NCI-H345 (cell line): ENCODE measurements around the gene MAPK4.

ENCODE experiments used
- DNase-seq: peaks from one replicate; lab custom pipeline; 2025; lab: John Stamatoyannopoulos, UW

The MAPK4 gene

GRCh38 chr18:50653402-50654093, 93.7 kb downstream of the MAPK4 start:
- no peak for DNase-seq

GRCh38 chr18:50654211-50654610, 94.3 kb downstream of the MAPK4 start:
- no peak for DNase-seq

- no peak for DNase-seq
Observed at GRCh38 chr18:50654658-50655550, 95.0 kb downstream of the MAPK4 start.

GRCh38 chr18:50656396-50656795, 96.5 kb downstream of the MAPK4 start:
- DNase-seq: no peak

- DNase-seq: no peak
Observed at GRCh38 chr18:50656841-50657470, 97.1 kb downstream of the MAPK4 start.

GRCh38 chr18:50658601-50659000, 98.7 kb downstream of the MAPK4 start:
- DNase-seq: no peak

GRCh38 chr18:50659091-50660003, 99.5 kb downstream of the MAPK4 start:
- no peak for DNase-seq

GRCh38 chr18:50661013-50661412, 101.1 kb downstream of the MAPK4 start:
- DNase-seq: no peak

GRCh38 chr18:50662177-50662576, 102.3 kb downstream of the MAPK4 start:
- no peak for DNase-seq

- DNase-seq: no peak
Observed at GRCh38 chr18:50662775-50663383, 103.0 kb downstream of the MAPK4 start.

GRCh38 chr18:50663626-50664441, 103.9 kb downstream of the MAPK4 start:
- no peak for DNase-seq

- no peak for DNase-seq
Observed at GRCh38 chr18:50665015-50665414, 105.1 kb downstream of the MAPK4 start.

GRCh38 chr18:50665519-50665918, 105.6 kb downstream of the MAPK4 start:
- no peak for DNase-seq

- DNase-seq: no peak
Observed at GRCh38 chr18:50666536-50666935, 106.6 kb downstream of the MAPK4 start.

GRCh38 chr18:50671376-50671775, 111.5 kb downstream of the MAPK4 start:
- no peak for DNase-seq

- DNase-seq: no peak
Observed at GRCh38 chr18:50674307-50674980, 114.6 kb downstream of the MAPK4 start.

GRCh38 chr18:50675043-50675442, 115.2 kb downstream of the MAPK4 start:
- no peak for DNase-seq

- no peak for DNase-seq
Observed at GRCh38 chr18:50678651-50679050, 118.8 kb downstream of the MAPK4 start.

GRCh38 chr18:50679056-50679455, 119.2 kb downstream of the MAPK4 start:
- DNase-seq: no peak

- DNase-seq: no peak
Observed at GRCh38 chr18:50679656-50680055, 119.8 kb downstream of the MAPK4 start.
